ENCODE measurements around the gene TMEM86B. TPM values are rescaled to one million over a fixed set of nuclear protein-coding genes. Genes with fewer than 3 reads are reported as not detected.

Gene TMEM86B
- total RNA-seq, 1 experiment from 2014 or later = 14.2 TPM

GRCh38 chr19:55264531-55264930, 36.0 kb upstream of the TMEM86B start:
- ChIA-PET CTCF (interaction anchor here (0.7 kb wide), 1 partner anchor 122 kb away, joined by 8 read pairs; no protein-coding TSS in a partner anchor), POLR2A (no interaction called here)
- no peaks in the 10 kb centered on the region for H3K36me3 ChIP-seq (ENCODE audit: control insufficient read depth, insufficient read depth, low read length)
- H3K4me3 ChIP-seq (ENCODE audit: low read depth in 2 of 2, low read length in 2 of 2) = no peak overlapping the region
- DNase-seq (ENCODE audit: low read depth, low spot score) (no peak), ATAC-seq (no peak)
- TF ChIP-seq POLR2AphosphoS5 (IDR thresholded peaks at IDR 0.05; ENCODE audit: low read depth, low read length) (no peak), CTCF (IDR thresholded peaks at IDR 0.05) (no peak), TCF7L2 (IDR thresholded peaks at IDR 0.05; ENCODE audit: low read depth, low read length) (no peak), REST (IDR thresholded peaks at IDR 0.05; ENCODE audit: insufficient read depth in 1 of 2, low read depth in 2 of 2, low read length in 1 of 2) (no peak), SIN3A (IDR thresholded peaks at IDR 0.05; ENCODE audit: borderline replicate concordance, insufficient read depth, low read depth, low read length) (no peak)
- in situ Hi-C loops (cut with HindIII; ENCODE audit: low pct_unique_long_range_greater_than_20kb, low sequenced_read_pairs) = no loop called here
- no peak overlapping the region for H3K27ac ChIP-seq (ENCODE audit: low read length)
- peaks cover 12% of the 10 kb centered on the region for H3K4me1 ChIP-seq (ENCODE audit: control insufficient read depth, insufficient read depth, low read length)
- no peaks in the 10 kb centered on the region for H3K9me3 ChIP-seq (ENCODE audit: control insufficient read depth, insufficient read depth, low read depth, low read length)
- no peaks in the 10 kb centered on the region for H3K27me3 ChIP-seq (ENCODE audit: control insufficient read depth, insufficient read depth, low read length)
- intact Hi-C loops (cut with micrococcal nuclease; ENCODE audit: unreplicated experiment) = no loop called here
- no TSS peak for BruUV-seq (replicated peaks)

GRCh38 chr19:55262359-55262758, 33.8 kb upstream of the TMEM86B start:
- ChIA-PET CTCF (no interaction called here), POLR2A (interaction anchor here (0.6 kb wide), 1 partner anchor 114 kb away, joined by 8 read pairs; no protein-coding TSS in a partner anchor)
- Histone ChIP-seq H3K27me3 (ENCODE audit: control insufficient read depth, insufficient read depth, low read length) (no peaks in the 10 kb centered on the region), H3K9me3 (ENCODE audit: control insufficient read depth, insufficient read depth, low read depth, low read length) (no peaks in the 10 kb centered on the region), H3K4me3 (ENCODE audit: low read depth in 2 of 2, low read length in 2 of 2) (no peak overlapping the region), H3K36me3 (ENCODE audit: control insufficient read depth, insufficient read depth, low read length) (peaks cover 5% of the 10 kb centered on the region; the same call in 1 of the 2 replicates), H3K27ac (ENCODE audit: low read length) (no peak overlapping the region), H3K4me1 (ENCODE audit: control insufficient read depth, insufficient read depth, low read length) (peaks cover 14% of the 10 kb centered on the region)
- no peak for ATAC-seq
- TF ChIP-seq TCF7L2 (IDR thresholded peaks at IDR 0.05; ENCODE audit: low read depth, low read length) (no peak), REST (IDR thresholded peaks at IDR 0.05; ENCODE audit: insufficient read depth in 1 of 2, low read depth in 2 of 2, low read length in 1 of 2) (no peak), POLR2AphosphoS5 (IDR thresholded peaks at IDR 0.05; ENCODE audit: low read depth, low read length) (no peak), CTCF (IDR thresholded peaks at IDR 0.05) (no peak), SIN3A (IDR thresholded peaks at IDR 0.05; ENCODE audit: borderline replicate concordance, insufficient read depth, low read depth, low read length) (no peak)
- no TSS peak for BruUV-seq (replicated peaks)
- in situ Hi-C loops (cut with HindIII; ENCODE audit: low pct_unique_long_range_greater_than_20kb, low sequenced_read_pairs) = no loop called here
- intact Hi-C loops (cut with micrococcal nuclease; ENCODE audit: unreplicated experiment) = no loop called here
- no peak for DNase-seq (ENCODE audit: low read depth, low spot score)
